ENCODE data around the gene LSM14A.
"Not testable (repeated sequence)": the region's sequence is repeated elsewhere in the genome, so short reads cannot be mapped to it uniquely, and the experiment has no call there.

Gene LSM14A

DNA sequence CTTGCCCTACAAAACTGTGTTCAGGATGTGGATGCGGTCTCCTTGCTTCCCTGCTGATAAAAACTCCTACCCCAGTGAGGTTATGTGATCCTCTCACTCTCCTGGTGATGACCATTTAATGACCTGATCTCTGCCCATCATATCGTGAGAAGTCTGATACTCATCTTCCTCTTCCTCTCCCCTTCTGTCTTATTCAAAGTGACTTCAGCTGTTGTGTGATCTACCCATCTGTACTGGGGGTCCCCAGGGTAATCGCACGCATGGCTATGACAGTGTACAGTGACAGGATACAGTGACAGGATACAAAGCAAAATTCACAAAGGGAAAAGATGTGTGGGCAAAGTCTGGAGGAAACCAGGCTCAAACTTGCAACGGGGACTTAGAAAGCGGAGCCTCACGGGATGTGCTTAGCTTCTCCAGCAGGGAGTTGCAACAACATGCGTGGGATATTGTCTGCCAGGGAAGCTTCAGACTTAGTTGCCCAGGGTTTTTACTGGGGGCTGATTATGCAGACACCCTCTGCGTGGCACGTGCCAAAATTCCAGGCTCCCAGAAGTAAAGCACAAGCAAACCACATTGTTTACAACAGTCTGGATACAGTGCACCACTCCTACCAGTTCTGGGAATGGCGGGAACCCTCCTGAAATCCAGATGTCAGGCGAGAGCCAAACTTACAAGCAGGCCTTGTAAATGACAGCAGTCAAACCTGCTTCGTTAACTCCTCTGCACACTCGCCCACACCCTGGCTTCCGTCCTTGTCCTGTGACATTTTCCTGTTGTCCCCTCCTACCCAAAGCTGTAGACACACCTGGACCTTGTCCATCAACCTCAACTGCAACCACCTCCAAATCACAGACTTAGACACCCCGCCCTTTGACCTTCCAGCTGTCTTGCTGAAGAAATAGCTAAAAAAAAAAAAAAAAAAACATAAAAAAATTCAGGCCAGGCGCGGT is 64.0 kb downstream of the LSM14A start:
- no peak for FAIRE-seq
- TF ChIP-seq POLR2A (IDR thresholded peaks at IDR 0.05; ENCODE audit: low read depth, low read length) (no peak), POLR2AphosphoS5 (IDR thresholded peaks at IDR 0.05; ENCODE audit: low read depth, low read length) (no peak), SPI1 (IDR thresholded peaks at IDR 0.05; ENCODE audit: low read depth, low read length) (no peak), TAF1 (IDR thresholded peaks at IDR 0.05; ENCODE audit: low read depth, low read length) (no peak)
- DNase-seq (ENCODE audit: insufficient read length, low spot score) = no peak

DNA sequence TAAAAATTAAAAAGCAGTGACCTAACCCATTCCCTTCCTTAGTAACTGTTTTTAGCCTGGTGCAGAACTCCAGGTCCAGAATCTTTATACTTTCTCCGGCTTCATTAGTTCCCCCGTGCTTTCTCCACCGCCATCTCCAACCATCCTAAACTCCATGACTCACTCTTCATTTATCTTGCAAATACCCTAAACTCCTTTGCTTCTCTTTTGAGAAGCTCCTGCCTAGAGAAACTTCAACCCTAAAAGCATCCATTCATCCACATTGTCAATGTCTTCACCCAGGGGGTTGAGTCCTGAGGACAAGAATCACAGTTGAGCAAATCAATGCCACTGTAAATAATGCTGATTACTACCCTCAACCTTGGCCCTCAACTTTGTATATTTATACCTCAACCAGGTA is 65.0 kb downstream of the LSM14A start:
- DNase-seq (ENCODE audit: insufficient read length, low spot score) (no peak), FAIRE-seq (no peak)
- no peak for TF ChIP-seq TAF1 (IDR thresholded peaks at IDR 0.05; ENCODE audit: low read depth, low read length)
- no peak for TF ChIP-seq POLR2A (IDR thresholded peaks at IDR 0.05; ENCODE audit: low read depth, low read length)
- no peak for TF ChIP-seq SPI1 (IDR thresholded peaks at IDR 0.05; ENCODE audit: low read depth, low read length)
- no peak for TF ChIP-seq POU2F2 (IDR thresholded peaks at IDR 0.05; ENCODE audit: low read depth, low read length)
- no peak for TF ChIP-seq PAX5 (IDR thresholded peaks at IDR 0.05; ENCODE audit: insufficient read depth, low read length, severe bottlenecking)
- no peak for TF ChIP-seq POLR2AphosphoS5 (IDR thresholded peaks at IDR 0.05; ENCODE audit: low read depth, low read length)

DNA sequence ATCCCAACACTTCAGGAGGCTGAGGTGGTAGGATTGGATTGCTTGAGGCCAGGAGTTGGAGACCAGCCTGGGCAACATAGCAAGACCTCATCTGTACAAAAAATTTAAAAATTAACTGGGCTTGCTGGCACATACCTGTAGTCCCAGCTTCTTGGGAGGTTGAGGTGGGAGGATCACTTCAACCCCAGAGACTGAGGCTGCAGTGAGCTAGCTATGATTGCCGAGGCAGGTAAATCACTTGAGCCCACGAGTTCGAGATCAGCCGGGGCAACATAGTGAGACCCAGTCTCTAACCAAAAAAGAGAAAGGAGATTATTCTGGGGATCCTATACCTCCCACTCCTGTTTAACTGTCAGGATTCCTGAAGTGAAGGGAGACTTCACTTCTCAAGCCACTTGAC is 65.6 kb downstream of the LSM14A start:
- no peak for DNase-seq (ENCODE audit: insufficient read length, low spot score)
- no peak for FAIRE-seq
- no peak for TF ChIP-seq PAX5 (IDR thresholded peaks at IDR 0.05; ENCODE audit: insufficient read depth, low read length, severe bottlenecking)
- no peak for TF ChIP-seq POLR2AphosphoS5 (IDR thresholded peaks at IDR 0.05; ENCODE audit: low read depth, low read length)
- no peak for TF ChIP-seq TAF1 (IDR thresholded peaks at IDR 0.05; ENCODE audit: low read depth, low read length)
- TF ChIP-seq POLR2A (IDR thresholded peaks at IDR 0.05; ENCODE audit: low read depth, low read length) = no peak

DNA sequence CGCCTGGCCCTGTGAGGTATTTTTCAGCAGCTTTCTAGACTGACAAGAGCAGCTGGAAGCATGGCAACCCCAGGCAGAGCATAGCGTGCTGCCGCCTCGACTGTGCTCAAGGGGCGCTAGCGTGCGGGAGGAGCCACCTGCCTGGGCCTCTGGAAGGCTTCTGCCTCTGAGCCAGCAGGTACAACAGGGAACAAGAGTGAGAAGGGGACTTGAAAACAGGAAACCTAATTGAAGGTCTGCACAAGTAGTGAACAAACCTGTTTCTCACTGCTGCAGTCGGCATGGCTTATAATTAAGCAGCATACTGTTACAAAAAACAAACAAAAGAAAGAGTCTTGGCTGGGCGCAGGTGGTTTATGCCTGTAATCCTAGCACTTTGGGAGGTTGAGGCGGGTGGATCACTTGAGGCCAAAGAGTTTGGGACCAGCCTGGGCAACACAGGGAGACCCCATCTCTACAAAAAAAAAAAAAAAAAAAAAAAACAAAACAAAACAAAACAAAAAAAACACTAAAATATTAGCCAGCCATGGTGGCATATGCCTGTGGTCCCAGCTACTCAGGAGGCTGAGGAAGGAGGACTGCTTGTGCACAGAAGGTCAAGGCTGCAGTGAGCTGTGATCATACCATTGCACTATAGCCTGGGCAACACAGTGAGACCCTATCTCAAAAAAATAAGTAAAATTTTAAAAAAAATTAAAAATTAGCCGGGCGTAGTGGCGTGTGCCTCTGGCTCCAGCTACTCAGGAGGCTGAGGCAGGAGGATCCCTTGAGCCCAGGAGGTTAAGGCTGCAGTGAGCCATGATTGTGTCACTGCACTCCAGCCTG is 69.4 kb downstream of the LSM14A start:
- TF ChIP-seq TAF1 (IDR thresholded peaks at IDR 0.05; ENCODE audit: low read depth, low read length) = no peak
- TF ChIP-seq SPI1 (IDR thresholded peaks at IDR 0.05; ENCODE audit: low read depth, low read length) = no peak
- no peak for TF ChIP-seq POLR2A (IDR thresholded peaks at IDR 0.05; ENCODE audit: low read depth, low read length)
- no peak for FAIRE-seq

DNA sequence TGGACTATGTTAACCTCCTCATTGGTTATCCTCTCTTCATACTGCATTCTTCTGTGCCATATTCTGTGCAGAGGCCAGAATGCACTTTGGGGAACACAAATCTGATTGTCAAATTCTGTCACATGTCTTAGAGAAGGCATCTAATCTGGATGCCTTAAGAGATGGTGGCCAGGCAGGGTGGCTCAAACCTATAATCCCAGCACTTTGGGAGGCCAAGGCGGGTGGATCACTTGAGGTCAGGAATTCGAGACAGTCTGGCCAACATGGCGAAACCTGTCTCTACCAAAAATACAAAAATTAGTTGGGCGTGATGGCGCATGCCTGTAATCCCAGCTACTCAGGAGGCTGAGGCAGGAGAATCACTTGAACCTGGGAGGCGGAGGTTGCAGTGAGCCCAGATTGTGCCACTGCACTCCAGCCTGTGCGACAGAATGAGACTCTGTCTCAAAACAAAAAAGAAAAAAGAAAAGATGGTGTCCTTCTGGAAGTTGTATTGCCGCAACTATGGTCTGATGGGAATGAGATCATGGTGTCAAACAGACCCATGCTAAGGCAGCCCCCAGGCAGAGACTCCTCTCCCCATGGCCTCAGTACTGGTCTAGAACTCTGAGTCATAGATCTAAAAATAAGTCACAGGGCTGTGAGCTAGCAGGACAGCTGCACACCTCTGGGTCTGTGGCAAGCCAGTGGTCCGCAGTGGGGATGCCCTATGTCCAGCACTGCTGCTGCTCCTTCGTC is 71.0 kb downstream of the LSM14A start:
- FAIRE-seq; DNase-seq (ENCODE audit: insufficient read length, low spot score): not testable (repeated sequence)

More for the DNA sequence above, 69.4 kb downstream of the LSM14A start:
- no peak for DNase-seq (ENCODE audit: insufficient read length, low spot score)

DNA sequence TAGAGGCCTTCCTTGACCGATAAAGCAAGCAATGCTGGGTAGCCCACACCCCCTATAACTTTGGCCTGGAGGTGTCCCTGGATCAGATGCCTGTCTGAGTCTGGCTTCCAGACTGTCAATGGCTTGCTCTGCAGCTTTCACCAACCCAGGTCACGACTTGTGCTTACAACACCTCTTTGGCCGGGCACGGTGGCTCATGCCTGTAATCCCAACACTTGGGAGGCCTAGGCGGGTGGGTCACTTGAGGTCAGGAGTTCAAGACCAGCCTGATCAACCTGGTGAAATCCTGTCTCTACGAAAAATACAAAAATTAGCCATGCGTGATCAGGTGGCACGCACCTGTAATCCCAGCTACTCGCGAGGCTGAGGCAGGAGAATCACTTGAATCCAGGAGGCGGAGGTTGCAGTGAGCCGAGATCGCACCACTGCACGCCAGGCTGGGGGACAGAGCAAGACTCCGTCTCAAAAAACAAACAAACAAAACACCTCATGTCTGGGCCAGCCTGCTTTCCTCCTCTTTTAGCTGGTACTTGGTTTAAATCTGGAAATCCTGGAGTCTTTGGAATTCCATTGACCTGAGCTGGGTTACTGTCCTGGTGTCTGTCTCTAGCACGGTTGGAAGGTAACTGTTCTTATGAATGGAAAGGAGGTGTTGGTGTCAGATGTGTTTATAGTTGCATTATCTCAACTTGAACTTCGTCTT is 71.7 kb downstream of the LSM14A start:
- TF ChIP-seq SPI1 (IDR thresholded peaks at IDR 0.05; ENCODE audit: low read depth, low read length) = no peak
- TF ChIP-seq POU2F2 (IDR thresholded peaks at IDR 0.05; ENCODE audit: low read depth, low read length) = no peak
- no peak for TF ChIP-seq POLR2AphosphoS5 (IDR thresholded peaks at IDR 0.05; ENCODE audit: low read depth, low read length)
- TF ChIP-seq PAX5 (IDR thresholded peaks at IDR 0.05; ENCODE audit: insufficient read depth, low read length, severe bottlenecking) = no peak
- no peak for TF ChIP-seq POLR2A (IDR thresholded peaks at IDR 0.05; ENCODE audit: low read depth, low read length)
- TF ChIP-seq TAF1 (IDR thresholded peaks at IDR 0.05; ENCODE audit: low read depth, low read length) = no peak
- DNase-seq (ENCODE audit: insufficient read length, low spot score) = no peak
- FAIRE-seq = no peak

DNA sequence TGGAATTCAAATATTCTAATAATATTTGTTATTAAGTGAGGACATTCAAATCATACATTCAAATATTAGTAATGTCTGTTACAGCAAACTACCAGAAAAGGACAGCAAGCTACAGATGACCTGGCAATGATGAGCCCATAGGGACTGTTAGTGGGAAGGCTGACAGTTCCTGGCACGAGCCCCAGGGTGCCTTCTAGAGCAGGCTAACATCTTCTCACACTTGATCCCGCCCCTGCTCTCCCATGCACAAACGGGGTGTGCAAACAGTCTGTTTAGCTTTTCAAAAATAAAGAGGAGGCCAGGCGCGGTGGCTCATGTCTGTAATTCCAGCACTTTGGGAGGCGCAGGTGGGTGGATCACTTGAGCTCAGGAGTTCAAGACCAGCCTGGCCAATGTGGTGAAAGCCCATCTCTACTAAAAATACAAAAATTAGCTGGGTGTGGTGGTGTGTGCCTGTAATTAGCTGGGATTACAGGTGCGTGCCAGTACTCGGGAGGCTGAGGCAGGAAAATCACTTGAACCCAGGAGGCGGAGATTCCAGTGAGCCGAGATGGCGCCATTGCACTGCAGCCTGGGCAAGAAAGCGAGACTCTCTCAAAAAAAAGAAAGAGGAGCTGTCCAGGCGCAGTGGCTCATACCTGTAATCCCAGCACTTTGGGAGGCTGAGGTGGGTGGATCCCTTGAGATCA is 72.5 kb downstream of the LSM14A start:
- FAIRE-seq (no peak), DNase-seq (ENCODE audit: insufficient read length, low spot score) (no peak)

DNA sequence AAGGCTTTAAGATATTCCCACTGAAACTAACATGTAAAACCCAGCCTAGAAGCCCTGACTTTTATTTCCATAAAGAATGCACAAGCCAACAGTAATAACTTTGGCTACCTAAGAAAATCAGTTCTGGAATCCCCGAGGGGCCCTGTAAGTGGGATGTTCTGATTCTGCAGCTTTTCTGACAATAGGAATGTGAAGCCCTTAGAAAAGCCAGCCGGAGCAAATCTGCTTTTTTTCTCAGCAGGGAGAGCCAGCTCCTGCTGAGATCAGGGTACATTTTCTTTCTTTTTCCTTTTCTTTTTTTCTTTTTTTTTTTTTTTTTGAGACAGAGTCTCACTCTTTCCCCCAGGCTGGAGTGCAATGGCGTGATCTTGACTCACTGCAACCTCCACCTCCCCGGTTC is 74.0 kb downstream of the LSM14A start:
- TF ChIP-seq POLR2A (IDR thresholded peaks at IDR 0.05; ENCODE audit: low read depth, low read length) (no peak), POU2F2 (IDR thresholded peaks at IDR 0.05; ENCODE audit: low read depth, low read length) (no peak), TAF1 (IDR thresholded peaks at IDR 0.05; ENCODE audit: low read depth, low read length) (no peak)
- FAIRE-seq = no peak
- DNase-seq (ENCODE audit: insufficient read length, low spot score) = no peak

More for the DNA sequence above, 72.5 kb downstream of the LSM14A start:
- TF ChIP-seq SPI1 (IDR thresholded peaks at IDR 0.05; ENCODE audit: low read depth, low read length) (no peak), TAF1 (IDR thresholded peaks at IDR 0.05; ENCODE audit: low read depth, low read length) (no peak), PAX5 (IDR thresholded peaks at IDR 0.05; ENCODE audit: insufficient read depth, low read length, severe bottlenecking) (no peak), POLR2A (IDR thresholded peaks at IDR 0.05; ENCODE audit: low read depth, low read length) (no peak), POLR2AphosphoS5 (IDR thresholded peaks at IDR 0.05; ENCODE audit: low read depth, low read length) (no peak), POU2F2 (IDR thresholded peaks at IDR 0.05; ENCODE audit: low read depth, low read length) (no peak)

DNA sequence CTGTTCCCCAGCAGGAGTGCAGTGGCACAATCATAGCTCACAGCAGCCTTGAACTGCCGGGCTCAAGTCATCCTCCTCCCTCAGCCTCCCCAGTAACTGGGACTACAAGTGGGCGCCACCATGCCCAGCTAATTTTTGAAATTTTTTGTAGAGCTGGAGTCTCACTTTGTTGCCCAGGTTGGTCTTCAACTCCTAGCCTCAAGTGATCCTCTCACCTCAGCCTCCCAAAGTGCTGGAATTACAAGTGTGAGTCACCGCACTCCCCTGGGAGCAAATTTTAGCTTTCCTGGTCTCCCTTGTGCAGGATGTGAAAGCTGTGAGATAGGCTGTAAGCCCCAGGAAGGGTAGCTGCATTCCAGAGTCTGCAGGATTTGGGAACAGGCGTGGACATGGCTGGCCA is 76.6 kb downstream of the LSM14A start:
- no peak for FAIRE-seq
- TF ChIP-seq POU2F2 (IDR thresholded peaks at IDR 0.05; ENCODE audit: low read depth, low read length) (no peak), SPI1 (IDR thresholded peaks at IDR 0.05; ENCODE audit: low read depth, low read length) (no peak), TAF1 (IDR thresholded peaks at IDR 0.05; ENCODE audit: low read depth, low read length) (no peak)
- DNase-seq (ENCODE audit: insufficient read length, low spot score) = no peak

DNA sequence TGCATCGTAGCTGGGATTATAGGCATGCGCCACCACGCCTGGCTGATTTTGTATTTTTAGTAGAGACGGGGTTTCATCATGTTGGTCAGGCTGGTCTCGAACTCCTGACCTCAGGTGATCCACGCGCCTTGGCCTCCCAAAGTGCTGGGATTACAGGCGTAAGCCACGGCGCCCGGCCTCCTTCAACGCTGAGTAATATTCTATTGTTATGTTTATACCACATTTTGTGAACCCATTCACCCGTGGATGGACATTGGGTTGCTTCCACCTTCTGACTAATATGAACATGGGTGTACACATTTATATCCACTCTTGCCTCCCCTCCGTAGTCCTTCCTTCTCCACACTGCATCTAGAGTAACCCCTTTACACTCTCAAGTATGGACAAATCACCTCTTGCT is 80.9 kb downstream of the LSM14A start:
- not testable (repeated sequence) for DNase-seq (ENCODE audit: insufficient read length, low spot score); FAIRE-seq

DNA sequence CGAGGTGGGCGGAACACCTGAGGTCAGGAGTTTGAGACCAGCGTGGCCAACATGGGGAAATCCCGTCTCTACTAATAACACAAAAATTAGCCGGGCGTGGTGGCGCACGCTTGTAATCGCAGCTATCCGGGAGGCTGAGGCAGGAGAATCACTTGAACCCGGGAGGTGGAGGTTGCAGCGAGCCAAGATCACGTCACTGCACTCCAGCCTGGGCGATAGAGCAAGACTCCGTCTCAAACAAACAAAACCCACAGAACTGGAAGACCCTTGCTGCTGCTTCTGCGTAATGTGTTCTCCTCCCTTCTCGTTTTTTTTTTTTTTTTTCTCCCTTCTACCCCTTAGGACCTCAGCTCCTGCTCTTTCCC is 81.4 kb downstream of the LSM14A start:
- not testable (repeated sequence) for DNase-seq (ENCODE audit: insufficient read length, low spot score)
- FAIRE-seq = peak; percentile 83

Measured in GM12891 (cell line).